BJ (cell line): ENCODE data around the gene RIMS1. TPM values are rescaled to one million over a fixed set of nuclear protein-coding genes. Genes with fewer than 3 reads are reported as not detected.

ENCODE experiments used
- CTCF ChIA-PET: fragments of 350-600 bp; formaldehyde crosslinking; extraction: SDS; loops from one replicate; lab custom pipeline; 2021; ENCODE audit warnings: antibody characterized with exemption, inconsistent platforms; lab: Yijun Ruan, JAX
- POLR2A ChIA-PET: fragments of 300-600 bp; sonication (Branson Sonifier 250); formaldehyde crosslinking; extraction: SDS; loops from one replicate; lab custom pipeline; 2021; ENCODE audit warnings: antibody characterized with exemption; lab: Charles Lee
- DNase-seq: peaks from one replicate; pipeline ENCODE4 v3.0.0-alpha.2; 2011; ENCODE audit warnings: low read depth
- H3K27me3 ChIP-seq: 2 replicates; pipeline ENCODE4 v1.6.0; 2011; ENCODE audit warnings: low read length; ENCODE audit not compliant: control insufficient read depth, insufficient read depth
- H3K36me3 ChIP-seq: 2 replicates; pipeline ENCODE4 v1.5.1; 2011; ENCODE audit warnings: low read length; ENCODE audit not compliant: control insufficient read depth, insufficient read depth
- H3K4me3 ChIP-seq: 2 replicates; pipeline ENCODE4 v1.5.1; 2011; ENCODE audit warnings: low read depth, mild to moderate bottlenecking, control low read depth, low read length
- CTCF ChIP-seq: IDR thresholded peaks from 2 replicates; pipeline ENCODE4 v1.5.1; 2011; ENCODE audit warnings: low read depth, mild to moderate bottlenecking, control low read depth, inconsistent platforms, low read length, moderate library complexity; ENCODE audit not compliant: insufficient read depth
- polyA plus RNA-seq: library from polyadenylated mRNA; depleted of rRNA; stranded (reverse); fragments of >200 nt; gene quantifications from 2 replicates; pipeline ENCODE4 v1.2.3, GENCODE V29; 2011

The RIMS1 gene
- polyA plus RNA-seq, 1 experiment, result 0.28 TPM

- TF ChIP-seq CTCF, result no peak
- Histone ChIP-seq H3K4me3 (no peak overlapping the region), H3K36me3 (no peaks in the 10 kb centered on the region), H3K27me3 (no peaks in the 10 kb centered on the region)
- DNase-seq, result no peak
- ChIA-PET CTCF (interaction anchor here (0.9 kb wide), 1 partner anchor 11 kb away, joined by 4 read pairs; no protein-coding TSS in a partner anchor), POLR2A (no interaction called here)
These were observed 149.6 kb downstream of the RIMS1 start for GRCh38 chr6:72035966-72036365.

DNA sequence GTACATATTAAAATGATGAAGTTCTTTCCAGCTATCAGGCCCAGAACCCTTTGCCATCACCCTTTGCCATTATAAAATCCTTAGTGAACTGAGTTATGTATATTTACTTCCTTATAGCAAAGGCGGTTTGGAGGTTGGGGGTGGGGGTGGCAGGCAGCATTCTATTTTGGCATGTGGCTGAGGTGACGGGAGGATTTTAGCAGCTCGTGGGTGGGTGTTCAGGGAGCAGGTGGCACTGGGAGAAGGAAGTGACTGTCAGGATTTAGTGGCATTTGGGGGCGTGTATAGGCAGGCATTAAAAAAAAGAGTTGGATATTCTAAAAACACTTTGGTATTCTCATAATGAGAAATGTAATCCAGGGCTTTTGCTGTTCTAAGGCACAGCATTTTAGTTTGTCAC is 150.7 kb downstream of the RIMS1 start:
- POLR2A ChIA-PET, result no interaction called here
- CTCF ChIA-PET, result interaction anchor here (0.5 kb wide), 1 partner anchor 507 kb away, joined by 3 read pairs; no protein-coding TSS in a partner anchor
- Histone ChIP-seq H3K27me3 (no peaks in the 10 kb centered on the region), H3K4me3 (no peak overlapping the region), H3K36me3 (no peaks in the 10 kb centered on the region)
- TF ChIP-seq CTCF, result no peak
- DNase-seq, result no peak

GRCh38 chr6:72040111-72040510 is 153.8 kb downstream of the RIMS1 start:
- no peak for TF ChIP-seq CTCF
- CTCF ChIA-PET, result no interaction called here
- no peak overlapping the region for H3K4me3 ChIP-seq
- H3K36me3 ChIP-seq, result no peaks in the 10 kb centered on the region
- DNase-seq, result no peak
- H3K27me3 ChIP-seq, result no peaks in the 10 kb centered on the region
- POLR2A ChIA-PET, result no interaction called here

DNA sequence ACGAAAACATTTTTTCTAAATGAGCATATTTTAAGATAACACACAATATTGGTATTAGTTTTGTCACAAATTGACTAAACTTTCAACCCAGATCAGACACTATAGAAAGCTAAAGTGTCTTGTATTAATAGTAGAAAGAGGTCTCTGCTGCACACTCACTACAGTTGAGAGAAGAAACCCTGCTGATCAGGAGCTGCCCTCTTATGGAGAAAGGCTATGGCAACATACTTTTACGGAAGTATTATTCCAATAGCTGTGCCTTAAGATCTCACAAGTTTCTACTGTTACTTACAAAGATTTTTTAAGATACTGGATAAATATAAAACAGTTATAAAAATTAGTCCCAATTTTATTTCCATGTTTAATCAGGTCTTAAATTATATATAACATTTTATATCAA is 155.7 kb downstream of the RIMS1 start:
- TF ChIP-seq CTCF, result 0 out of 2 replicates have a peak, but pooled peaks have one; percentile 16
- DNase-seq, result no peak
- POLR2A ChIA-PET, result no interaction called here
- Histone ChIP-seq H3K36me3 (no peaks in the 10 kb centered on the region), H3K4me3 (no peak overlapping the region), H3K27me3 (no peaks in the 10 kb centered on the region)
- CTCF ChIA-PET, result interaction anchor here (0.6 to 1.1 kb wide), 2 partner anchors 510 to 525 kb away, joined by 4 to 5 read pairs; no protein-coding TSS in a partner anchor

DNA sequence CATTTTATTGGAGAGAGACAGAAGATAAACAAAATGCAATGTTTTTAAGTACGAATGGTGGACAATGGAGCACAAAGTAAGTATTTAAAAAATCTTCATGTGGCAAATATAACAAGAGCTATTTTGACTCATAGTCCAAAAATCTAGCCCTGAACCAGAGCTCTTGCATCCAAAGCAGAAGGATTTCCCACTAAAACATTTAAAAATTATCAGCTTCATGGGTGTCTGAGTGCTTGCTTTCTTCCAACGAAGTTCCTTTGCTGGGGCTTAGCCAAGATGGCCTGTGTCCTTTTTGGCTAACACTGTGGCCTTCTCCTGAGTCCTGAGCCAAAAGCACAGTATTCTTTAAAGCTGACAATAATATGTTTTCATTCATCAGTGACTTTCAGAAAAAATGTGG is 161.7 kb downstream of the RIMS1 start:
- Histone ChIP-seq H3K4me3 (no peak overlapping the region), H3K27me3 (0 out of 2 replicates have a peak, but pooled peaks cover 3% of the 10 kb centered on the region), H3K36me3 (no peaks in the 10 kb centered on the region)
- POLR2A ChIA-PET, result no interaction called here
- peak; percentile 3 for DNase-seq
- CTCF ChIA-PET, result no interaction called here
- TF ChIP-seq CTCF, result no peak
